ENCODE data around the gene APOL5. TPM values are rescaled to one million over a fixed set of nuclear protein-coding genes. Genes with fewer than 3 reads are reported as not detected.

The APOL5 gene
- total RNA-seq, 1 donor from 2014 or later = not detected

Other genes starting within 250 kb of the APOL5 start
- 0.20 TPM for gene RASD2, start 177.0 kb upstream of the APOL5 start, total RNA-seq (ENCODE audit: unreplicated experiment)
- gene MB, start 100.5 kb upstream of the APOL5 start, total RNA-seq (ENCODE audit: unreplicated experiment) = not detected
- not detected for gene APOL6, start 69.4 kb upstream of the APOL5 start, total RNA-seq (ENCODE audit: unreplicated experiment)